T-helper 2 cell treated with Interferon-gamma antibody and Interleukin-4, amounts not matched to agents 100 ng/mL and 5 ng/mL, for 36 hours (primary cell): Measurements from ENCODE around the gene CKAP5. TPM values are rescaled to one million over a fixed set of nuclear protein-coding genes. Genes with fewer than 3 reads are reported as not detected.

ENCODE experiments used
- intact Hi-C: fragments of 100-400 bp; cut with micrococcal nuclease; formaldehyde crosslinking; loops from one replicate; pipeline ENCODE4 v1.15.1; 2023
- total RNA-seq: library from RNA; stranded (reverse); gene quantifications from 2 replicates; pipeline ENCODE4 v1.2.3, GENCODE V29; 2022

Gene CKAP5
- 135 and 137 TPM in 2 replicates for total RNA-seq

DNA sequence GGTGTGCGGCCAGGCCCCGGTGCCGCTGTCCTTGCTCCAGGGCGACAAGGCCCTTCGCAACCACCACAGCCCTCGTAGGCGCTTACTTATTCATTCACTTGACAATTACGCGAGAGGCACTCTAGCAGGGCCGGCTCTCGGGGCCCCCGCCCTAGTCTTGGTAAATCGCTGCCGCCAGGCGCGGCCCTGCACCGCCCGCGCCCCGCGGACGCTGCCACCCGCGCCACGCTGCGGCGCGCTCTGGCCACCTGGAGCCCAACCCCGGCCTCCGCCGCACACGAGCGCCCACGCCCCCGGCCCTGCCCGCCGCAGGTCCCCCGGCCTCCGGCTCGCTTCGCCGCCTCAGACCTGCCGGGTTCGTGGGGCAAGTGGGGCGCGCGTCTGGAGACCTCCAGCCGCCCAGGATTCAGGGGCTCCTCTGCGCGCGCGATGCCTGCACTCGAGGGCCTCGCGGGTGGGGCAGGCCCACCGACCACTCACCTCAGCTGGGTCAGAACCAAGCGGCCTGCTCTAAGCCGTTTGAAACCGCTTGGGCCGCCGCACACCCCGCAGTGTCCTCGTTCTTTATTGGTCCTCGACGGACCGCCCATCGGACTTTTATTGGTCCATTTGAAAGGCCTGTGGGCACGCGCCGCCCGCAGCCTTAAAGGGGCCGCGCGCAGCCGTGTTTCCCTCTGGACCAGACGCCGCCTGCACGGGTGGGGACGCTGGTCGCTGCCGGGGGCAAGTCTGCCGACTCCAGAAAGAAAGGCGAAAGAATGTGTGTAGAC lies at the start of gene CKAP5:
CKAP5 (minus strand) TSS at position 541 of the 770 bp plus-strand sequence. CDS start 25,049 bp downstream, outside the sequence.
- intact Hi-C loops, result loop anchor here (1.0 to 10.0 kb wide), 5 partner anchors 20 to 1039 kb away; partner anchors contain the start of genes ARHGAP1, ATG13, FNBP4 and HARBI1

DNA sequence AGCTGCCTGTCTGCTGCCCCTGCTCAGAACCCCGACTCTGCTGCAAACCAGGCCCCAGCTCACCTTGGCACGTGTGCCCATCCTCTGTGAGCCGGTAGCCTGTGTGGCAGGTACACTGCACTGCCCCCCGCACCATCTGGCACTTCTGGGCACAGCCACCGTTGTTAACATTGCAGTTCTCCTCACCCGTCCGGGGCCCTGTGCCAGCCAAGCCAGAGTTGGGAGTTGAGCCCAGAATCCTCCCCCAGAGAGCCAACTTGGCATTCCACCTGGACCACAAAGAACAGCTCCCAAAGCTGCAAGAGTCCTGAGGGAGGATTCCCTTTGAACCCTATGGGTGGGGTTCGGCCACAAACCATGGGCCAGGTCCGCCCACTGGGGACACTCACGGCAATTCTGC lies 49.7 kb upstream of the CKAP5 start:
- intact Hi-C loops, result no loop called here

DNA sequence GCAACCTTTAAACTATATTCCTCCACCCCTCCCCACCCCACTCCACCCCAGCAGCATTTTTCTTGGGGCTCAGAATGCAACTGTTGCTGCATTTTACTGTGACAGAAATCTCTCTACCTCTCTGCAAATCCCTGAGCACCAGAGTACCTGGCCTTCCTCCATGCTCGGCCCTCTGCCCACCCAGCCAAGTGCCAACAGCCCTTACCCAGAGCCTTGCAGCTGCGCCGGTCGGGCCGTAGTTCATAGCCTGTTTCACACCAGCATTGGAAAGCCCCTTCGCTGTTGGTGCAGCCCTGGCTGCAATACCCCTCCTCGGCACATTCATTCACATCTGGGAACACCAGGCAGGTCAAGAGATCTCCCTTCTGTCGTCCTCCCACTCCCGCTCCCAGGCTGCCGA lies 48.9 kb upstream of the CKAP5 start:
- intact Hi-C loops, result no loop called here

DNA sequence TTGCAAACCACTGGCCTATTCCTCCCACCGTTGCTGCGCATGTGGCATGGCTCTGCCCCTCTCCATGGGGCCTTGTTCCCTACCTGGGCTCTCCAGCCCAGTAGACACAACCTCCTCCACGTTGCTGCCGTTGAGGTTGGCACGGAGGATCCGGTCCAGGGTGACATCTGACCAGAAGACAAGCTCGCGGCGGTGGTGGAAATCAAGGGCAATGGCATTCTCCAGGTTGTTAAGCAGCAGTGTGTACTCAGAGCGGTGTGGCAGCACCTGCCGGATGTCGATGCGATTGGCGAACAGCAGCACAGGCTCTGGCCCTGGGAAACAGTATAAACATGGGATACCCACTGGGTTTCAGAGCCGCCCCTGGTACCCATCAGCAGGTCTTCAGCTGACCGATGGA lies 48.4 kb upstream of the CKAP5 start:
- intact Hi-C loops, result no loop called here

DNA sequence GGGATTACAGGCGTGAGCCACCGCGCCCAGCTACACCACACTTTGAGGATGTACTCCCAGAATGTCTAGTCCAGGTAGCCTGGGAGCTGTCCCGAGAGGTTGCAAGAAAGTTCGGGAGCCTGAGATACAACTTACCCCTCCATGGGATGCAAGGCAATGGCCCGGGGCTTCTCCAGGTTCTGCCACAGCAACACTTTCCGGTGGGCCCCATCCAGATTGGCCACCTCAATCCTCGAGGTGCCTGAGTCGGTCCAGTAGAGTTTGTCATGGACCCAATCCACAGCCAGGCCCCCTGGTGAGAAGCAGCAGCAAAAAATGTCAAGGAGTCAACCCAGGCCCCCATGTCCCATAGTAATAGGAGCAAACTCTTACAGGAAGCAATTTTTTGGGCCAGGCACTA lies 46.8 kb upstream of the CKAP5 start:
- intact Hi-C loops, result no loop called here

DNA sequence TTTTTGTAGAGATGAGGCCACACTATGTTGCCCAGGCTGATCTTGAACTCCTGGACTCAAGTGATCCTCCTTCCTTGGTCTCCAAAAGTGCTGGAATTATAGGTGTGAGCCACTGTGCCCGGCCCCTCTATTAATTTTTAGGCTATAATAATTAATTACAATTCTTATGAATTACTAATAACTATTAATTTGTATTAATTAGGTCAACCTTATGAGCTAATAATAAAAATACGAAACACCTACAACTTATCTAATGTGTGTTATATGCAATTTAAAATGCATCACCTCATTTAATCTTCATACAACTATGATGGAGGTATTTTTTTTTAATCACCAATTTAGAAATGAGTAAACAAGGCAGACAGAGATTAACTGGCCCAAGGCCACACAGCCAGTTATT lies 46.0 kb upstream of the CKAP5 start:
- intact Hi-C loops, result no loop called here

DNA sequence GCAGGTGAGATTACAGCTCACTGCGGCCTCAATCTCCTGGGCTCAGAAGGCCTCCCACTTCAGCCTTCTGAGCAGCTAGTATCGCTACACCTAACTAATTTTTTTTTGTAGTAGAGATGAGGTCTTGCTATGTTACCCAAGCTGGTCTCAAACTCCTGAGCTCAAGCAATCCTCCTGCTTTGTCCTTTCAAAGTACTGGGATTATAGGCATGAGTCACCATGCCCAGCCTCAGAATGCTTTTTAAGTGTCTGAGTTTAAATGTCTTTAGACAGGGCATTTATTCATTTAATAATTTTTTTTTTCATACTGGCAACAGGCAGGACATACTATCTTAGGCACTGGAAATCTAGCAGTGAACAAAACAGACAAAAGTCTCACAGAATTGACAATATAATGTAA lies 44.6 kb upstream of the CKAP5 start:
- intact Hi-C loops, result no loop called here

DNA sequence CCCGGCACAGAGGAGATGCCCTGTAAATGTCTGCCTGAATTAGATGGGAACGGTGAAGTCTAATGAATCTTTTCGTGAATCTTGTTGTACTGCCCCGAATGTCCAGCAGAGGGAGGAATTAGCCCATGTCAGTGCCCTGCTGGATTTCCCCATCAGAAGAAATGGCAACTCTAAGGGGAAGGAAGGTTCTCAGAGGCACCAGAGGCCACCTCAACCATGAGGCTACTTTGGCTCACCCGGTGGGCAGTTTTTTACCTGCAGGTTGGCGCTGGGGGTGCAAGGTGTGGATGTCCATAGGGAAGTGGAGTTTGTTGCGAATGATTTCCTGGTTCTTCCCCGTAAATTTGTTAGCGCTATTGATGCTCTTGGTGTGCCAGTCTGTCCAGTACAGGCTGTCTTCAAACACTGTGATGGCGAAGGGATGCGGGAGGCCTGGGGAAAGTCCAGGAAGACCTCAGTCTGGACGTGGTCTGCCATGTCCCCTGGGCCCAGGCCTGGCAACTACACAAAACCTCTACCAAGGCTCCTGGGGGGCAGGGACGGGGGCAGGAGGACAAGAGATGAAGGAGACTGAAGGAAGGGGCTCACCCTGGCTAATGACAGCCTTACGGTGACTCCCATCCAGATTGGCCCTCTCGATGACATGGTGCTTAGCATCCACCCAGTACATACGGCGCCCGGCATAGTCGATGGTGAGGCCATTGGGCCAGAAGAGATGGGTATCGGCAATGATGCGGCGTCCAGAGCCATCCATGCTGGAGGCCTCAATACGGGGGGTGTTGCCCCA lies 43.8 kb upstream of the CKAP5 start:
- intact Hi-C loops, result loop anchor here (1.0 to 2.0 kb wide), 3 partner anchors 7 to 263 kb away; no protein-coding TSS in a partner anchor

DNA sequence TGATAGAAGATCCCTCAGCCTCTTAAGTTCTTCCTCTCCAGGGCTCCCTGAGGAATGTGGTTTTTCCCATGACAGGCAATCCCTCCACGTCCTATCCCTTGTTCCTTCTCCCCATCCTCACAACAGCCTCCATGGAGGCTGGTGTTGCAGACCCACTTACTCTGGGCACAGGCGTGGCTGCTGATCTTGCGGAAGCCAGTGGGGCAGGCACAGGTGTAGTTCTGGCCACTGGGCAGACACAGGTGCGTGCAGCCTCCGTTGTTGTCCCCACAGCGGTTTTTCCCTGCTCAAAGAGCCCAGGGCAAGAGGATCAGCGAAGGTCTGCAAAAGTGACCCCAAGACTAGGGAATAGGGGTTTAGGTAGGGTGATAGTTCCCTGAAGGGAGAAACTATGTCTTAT lies 43.2 kb upstream of the CKAP5 start:
- intact Hi-C loops, result loop anchor here (1.0 to 2.0 kb wide), 3 partner anchors 8 to 264 kb away; no protein-coding TSS in a partner anchor

DNA sequence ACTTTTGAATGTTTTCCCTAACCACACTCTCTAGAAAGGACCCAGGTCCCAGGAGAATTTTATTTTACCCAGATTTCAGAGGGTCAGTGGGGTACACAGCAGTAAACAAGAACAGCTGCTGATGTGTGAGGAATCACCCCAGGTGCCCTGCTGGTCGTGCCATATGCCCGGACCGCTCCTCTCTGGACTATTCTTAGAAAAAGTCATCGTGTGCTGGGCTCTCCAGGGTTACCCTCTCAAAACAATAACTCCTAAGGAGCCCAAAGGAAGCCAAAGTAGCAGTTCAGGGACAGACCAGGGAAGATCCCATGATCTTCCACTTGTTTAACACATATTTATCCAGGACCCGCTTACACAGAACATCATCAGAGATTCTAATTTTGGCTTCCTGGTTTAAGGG lies 42.6 kb upstream of the CKAP5 start:
- intact Hi-C loops, result loop anchor here (1.0 to 2.0 kb wide), 3 partner anchors 9 to 265 kb away; no protein-coding TSS in a partner anchor

DNA sequence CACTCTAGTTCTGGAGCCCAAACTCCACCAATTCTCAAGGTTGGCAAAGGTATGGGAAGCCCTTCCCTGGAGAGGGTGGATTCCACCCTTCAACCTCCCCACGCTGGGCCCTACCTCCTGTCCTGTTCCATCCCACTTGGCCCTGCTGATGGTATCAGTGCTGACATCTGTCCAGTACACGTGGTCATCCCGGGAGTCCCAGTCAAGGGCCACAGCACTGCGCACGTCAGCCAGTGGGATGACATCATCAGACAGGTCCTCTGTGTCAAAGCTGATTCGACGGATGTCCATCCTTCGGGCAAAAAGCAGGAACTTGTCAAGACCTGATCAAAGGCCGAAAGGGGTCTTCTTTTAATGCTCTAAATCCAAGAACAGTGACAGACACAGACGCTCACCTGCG lies 40.1 kb upstream of the CKAP5 start:
- intact Hi-C loops, result no loop called here

DNA sequence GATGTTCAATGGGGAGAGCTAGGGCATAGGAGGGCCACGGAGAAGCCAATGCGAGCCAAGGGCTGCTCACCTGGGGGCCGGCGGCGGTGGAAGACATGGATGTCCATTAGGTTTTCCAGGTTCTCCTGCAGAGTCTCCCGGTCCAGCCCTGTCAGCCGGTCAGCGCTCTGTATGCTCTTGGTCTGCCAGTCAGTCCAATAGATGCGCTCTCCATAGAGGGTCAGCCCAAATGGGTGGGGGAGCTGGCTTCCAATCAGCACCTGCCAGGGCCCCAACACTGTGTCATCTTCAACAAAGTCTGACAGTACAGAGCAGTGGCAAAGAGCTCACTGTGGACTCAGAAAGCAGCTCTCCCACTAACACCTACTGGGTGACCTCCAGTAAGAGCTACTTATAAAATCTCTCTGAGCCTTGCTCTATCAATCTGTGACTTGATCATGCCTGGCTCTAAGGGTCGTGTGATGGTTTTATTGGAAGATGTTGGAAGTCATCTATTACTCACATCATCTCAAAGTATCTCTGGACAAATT lies 33.0 kb upstream of the CKAP5 start:
- intact Hi-C loops, result no loop called here

DNA sequence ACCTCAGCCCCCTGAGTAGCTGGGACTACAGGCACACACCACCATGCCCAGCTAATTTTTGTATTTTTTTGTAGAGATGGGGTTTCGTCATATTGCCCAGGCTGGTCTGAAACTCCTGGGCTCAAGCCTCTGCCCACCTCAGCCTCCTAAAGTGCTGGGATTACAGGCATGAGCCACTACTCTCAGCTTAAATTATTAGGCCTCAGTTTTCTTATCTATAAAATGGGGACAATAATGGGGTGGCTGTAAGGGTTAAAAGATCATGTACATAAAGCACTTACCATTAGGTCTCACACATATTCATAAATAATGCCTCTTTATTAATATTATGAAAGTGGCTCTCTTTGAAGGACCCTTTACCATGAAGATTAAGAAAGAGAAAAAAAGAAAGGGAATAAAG lies 31.5 kb upstream of the CKAP5 start:
- intact Hi-C loops, result no loop called here

DNA sequence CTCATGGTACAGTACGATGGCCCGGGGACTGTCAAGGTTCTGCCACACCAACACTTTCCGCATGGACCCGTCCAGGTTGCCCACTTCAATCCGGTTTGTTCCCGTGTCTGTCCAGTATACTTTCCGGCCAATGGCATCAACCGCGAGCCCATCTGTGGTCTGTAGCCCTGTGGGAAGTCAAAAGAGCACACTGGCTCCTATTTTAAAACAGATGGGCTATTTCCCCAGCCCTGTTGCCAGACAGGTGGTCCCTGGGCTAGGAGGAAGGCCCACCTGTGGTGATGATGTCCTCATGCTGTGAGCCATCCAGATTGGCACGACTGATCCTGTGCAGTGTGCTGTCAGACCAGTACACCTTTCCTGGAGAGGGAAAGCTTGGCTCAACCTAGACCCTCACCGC lies 30.4 kb upstream of the CKAP5 start:
- intact Hi-C loops, result no loop called here

DNA sequence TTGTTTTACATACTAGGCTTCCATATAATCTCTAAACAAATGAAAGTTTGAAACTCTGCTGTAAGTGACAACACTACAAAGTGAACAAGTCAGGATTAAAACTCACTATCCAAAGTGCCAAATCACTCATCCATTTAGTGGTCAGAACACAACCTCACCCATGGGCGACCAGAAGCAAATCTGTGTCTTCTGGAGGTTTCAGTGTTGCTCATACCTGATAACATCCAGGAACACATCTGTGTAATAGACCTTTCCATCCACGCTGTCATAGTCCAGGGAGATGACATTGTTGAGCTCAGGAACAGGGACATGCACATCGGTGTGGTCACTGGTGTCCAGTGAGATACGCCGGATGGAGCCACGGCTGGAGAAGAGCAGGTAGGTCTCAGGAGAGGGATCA lies 28.5 kb upstream of the CKAP5 start:
- intact Hi-C loops, result no loop called here

DNA sequence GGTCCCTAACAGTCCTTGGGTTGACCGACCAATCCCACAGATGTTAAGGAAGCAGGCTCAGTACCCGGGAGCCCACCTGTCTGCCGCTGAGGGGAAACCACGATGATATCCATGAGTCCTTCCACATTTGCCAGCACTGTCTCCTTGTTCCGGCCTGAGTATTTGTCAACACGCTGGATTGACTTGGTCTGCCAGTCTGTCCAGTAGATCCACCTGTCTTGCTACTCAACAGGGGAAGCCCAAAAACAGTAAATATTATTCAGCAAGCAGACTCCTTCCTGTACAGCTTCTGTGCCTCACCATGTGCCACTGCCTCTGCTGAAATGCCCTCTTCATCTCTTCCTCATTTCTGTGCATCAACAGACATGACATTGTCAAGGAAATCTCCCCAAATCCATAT lies 22.8 kb upstream of the CKAP5 start:
- intact Hi-C loops, result no loop called here

DNA sequence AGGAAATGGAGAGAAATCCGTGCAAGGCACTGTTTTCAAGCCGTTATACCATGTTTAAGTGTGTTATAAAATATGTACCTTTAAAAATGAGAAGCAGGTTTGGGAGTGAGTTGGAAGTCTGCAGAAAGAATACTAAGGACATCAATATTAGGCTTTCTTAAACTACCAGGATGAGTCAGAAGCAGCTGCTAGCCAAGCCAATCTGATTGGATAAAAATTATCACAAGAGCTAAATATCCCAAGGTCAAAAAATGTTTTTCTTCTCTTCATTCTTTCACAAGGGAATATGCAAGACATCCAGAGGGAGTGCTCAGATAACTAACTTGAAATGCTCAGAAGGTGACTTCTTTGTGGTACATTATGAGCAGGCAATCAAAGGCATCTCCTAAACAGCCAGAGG lies 19.3 kb upstream of the CKAP5 start:
- intact Hi-C loops, result no loop called here

DNA sequence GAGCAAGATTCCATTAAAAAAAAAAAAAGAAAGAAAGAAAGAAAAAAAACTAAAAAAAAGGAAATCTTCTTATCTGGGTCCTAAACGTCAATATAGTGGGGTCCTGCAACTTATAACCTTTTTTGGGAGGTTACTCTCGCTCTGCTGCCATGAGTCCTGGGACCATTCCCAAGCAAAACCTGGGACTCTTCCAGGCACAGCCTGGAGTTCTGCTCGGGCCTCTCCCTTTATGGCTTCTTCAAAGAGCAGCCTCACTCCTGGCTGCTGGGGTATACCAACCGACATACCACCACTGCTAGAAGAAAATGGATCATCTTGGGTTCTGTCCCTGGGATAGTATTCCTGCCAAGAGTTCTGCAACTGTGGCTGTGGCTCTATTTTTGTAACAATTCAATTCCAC lies 14.1 kb upstream of the CKAP5 start:
- intact Hi-C loops, result no loop called here

DNA sequence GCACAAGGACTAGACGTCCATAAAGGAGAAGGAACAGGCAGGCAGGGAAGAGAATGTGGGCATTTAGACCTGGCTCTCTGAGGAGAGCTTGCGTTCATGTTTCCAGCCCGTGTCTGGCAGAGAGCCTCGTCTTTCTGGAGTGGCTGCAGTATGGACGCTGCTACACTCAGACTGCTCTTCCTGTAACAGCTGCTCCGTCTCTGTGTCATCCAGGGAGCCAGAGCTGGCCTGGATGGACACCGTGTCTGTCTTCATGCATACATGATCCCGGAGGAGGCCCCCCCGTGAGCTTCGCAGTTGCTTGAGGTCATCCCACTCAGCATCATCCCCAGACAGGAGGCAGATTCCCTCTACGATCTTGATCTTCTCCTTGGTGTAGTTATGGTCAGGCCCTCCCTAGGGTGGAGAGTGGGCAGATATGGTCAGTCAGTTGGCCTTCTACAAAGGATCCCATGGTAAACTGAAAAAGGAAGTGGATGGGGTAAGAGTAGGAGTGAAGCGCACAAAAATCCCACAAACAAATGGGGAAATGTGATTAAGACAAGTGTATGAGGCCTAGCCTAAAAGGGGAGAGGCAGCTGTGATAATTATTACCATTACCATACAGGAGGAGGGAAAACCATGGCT lies 13.0 kb upstream of the CKAP5 start:
- intact Hi-C loops, result no loop called here

DNA sequence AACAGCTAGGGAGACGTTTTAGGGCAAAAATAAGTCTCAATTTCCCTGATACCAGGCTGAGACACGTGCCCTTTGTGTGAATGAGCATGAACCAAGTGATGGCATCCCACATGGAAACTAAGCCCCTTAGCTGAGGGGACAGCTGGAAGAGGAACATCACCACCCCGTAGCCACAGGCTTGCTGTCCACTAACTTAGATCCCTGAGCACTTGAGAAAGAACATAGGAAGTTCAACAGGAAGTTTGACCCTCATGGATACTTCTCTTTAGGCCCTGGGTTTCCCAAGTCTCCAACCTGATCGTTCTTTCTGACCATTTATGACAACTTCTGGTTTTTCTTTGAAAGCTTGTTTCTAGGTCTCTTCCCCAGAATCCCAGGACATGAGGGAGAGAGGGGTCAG lies 11.6 kb upstream of the CKAP5 start:
- intact Hi-C loops, result no loop called here

DNA sequence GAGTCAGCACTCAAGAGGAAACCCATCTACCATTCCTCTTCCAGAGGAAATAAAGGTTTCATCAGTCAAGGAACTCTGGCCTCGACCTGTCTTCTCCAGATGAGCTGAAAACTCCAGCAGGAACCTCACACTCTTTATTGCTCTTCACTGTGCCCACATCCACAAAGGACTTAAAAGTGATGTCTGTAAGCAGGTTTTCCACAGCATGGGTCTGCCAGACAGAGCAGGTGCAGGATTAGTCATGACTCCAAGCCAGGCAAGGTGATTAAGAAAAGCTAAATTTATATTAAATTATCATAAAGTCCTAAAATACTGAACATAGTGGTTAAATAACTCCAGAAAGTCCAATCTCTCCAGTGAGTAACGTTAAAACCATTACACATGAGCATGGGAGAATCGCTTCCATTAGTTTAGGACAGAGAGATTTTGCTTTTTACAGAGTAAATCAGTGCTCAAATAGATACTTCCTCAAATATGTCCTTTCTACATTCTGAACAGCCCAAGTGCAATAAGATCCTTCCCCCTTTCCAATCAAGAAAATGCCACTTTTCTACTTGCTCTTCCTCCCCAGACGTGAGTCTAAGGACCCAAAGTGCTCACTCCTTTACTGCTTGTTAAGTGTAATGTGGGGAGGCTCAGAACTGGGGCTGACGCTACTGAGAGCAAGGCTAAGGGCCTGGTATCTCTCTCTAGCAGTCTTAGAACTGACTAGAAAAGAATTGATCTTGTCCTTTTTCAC lies 10.7 kb upstream of the CKAP5 start:
- intact Hi-C loops, result no loop called here
